ENCODE data around the gene SMG1. TPM values are rescaled to one million over a fixed set of nuclear protein-coding genes. Genes with fewer than 3 reads are reported as not detected.

The SMG1 gene
- total RNA-seq, 1 experiment from 2014 or later = 72.7 TPM

- Histone ChIP-seq H3K4me3 (replicated peaks in 1 of 2; ENCODE audit: low read depth in 1 of 2, low read length in 2 of 2) (no peak overlapping the region), H3K9me2 (ENCODE audit: insufficient read depth) (no peaks in the 10 kb centered on the region), H3K27me3 (ENCODE audit: insufficient read depth, low read length) (no peaks in the 10 kb centered on the region), H3K4me2 (ENCODE audit: low read length) (no peak overlapping the region), H3K79me2 (ENCODE audit: insufficient read depth, low read length) (no peaks in the 10 kb centered on the region), H3K4me1 (ENCODE audit: control insufficient read depth in 1 of 2, insufficient read depth in 2 of 2, low read length in 2 of 2) (peaks cover under 1 to 19% of the 10 kb centered on the region in 2 experiments; a peak in 3 of 4 replicates), H3K36me3 (ENCODE audit: control insufficient read depth in 1 of 2, insufficient read depth in 2 of 2, low read length in 2 of 2) (no peaks in the 10 kb centered on the region), H3K9ac (ENCODE audit: low read length) (no peak overlapping the region), H3K27ac (ENCODE audit: low read depth, low read length) (no peak overlapping the region), H2AFZ (ENCODE audit: low read depth, low read length, poor library complexity, severe bottlenecking) (no peak overlapping the region), H4K20me1 (ENCODE audit: insufficient read depth) (no peaks in the 10 kb centered on the region), H3K9me3 (ENCODE audit: control insufficient read depth in 1 of 2, insufficient read depth in 1 of 2, low read depth in 1 of 2, low read length in 2 of 2) (no peaks in the 10 kb centered on the region)
- no peak for TF ChIP-seq CBX3 (IDR thresholded peaks at IDR 0.05; ENCODE audit: low read depth)
- BruUV-seq (replicated peaks) = no TSS peak
- RAD21 ChIA-PET (ENCODE audit: low non-redundant PET in 1 of 2, low total read pairs in 2 of 2, uncharacterized antibody in 2 of 2, unreplicated experiment in 2 of 2) = no interaction called here
- intact Hi-C loops (cut with micrococcal nuclease) = no loop called here
- ATAC-seq = no peak
- POLR2A ChIA-PET = interaction anchor here (1.1 kb wide), 1 partner anchor 11 kb away, joined by 3 read pairs; no protein-coding TSS in a partner anchor
- CTCF ChIA-PET = no interaction called here
- no peak for DNase-seq (ENCODE audit: low read depth, low spot score)
These were observed 24.4 kb upstream of the SMG1 start for GRCh38 chr16:18950469-18951185.

GRCh38 chr16:18948372-18949020 is 22.3 kb upstream of the SMG1 start:
- no peak overlapping the region for H2AFZ ChIP-seq (ENCODE audit: low read depth, low read length, poor library complexity, severe bottlenecking)
- H4K20me1 ChIP-seq (ENCODE audit: insufficient read depth) = no peaks in the 10 kb centered on the region
- no peak overlapping the region for H3K4me3 ChIP-seq (replicated peaks in 1 of 2; ENCODE audit: low read depth in 1 of 2, low read length in 2 of 2)
- H3K4me2 ChIP-seq (ENCODE audit: low read length) = no peak overlapping the region
- H3K36me3 ChIP-seq (ENCODE audit: control insufficient read depth in 1 of 2, insufficient read depth in 2 of 2, low read length in 2 of 2) = no peaks in the 10 kb centered on the region
- TF ChIP-seq CBX3 (IDR thresholded peaks at IDR 0.05; ENCODE audit: low read depth) (no peak), ATF3 (IDR thresholded peaks at IDR 0.05) (no peak), POLR2A (IDR thresholded peaks at IDR 0.05; ENCODE audit: borderline replicate concordance, extremely low read depth, insufficient read depth, insufficient read length) (no peak), SP1 (IDR thresholded peaks at IDR 0.05; ENCODE audit: low read depth) (no peak), POLR2AphosphoS5 (IDR thresholded peaks at IDR 0.05; ENCODE audit: low read depth, low read length) (no peak), EZH2phosphoT487 (IDR thresholded peaks at IDR 0.05; ENCODE audit: borderline replicate concordance) (no peak), ZBTB33 (IDR thresholded peaks at IDR 0.05; ENCODE audit: extremely low read depth, insufficient replicate concordance, low read length) (no peak)
- ATAC-seq (no peak), DNase-seq (ENCODE audit: low read depth, low spot score) (no peak)
- no TSS peak for BruUV-seq (replicated peaks)
- RAD21 ChIA-PET (ENCODE audit: low non-redundant PET in 1 of 2, low total read pairs in 2 of 2, uncharacterized antibody in 2 of 2, unreplicated experiment in 2 of 2) = no interaction called here
- peaks cover 3 to 23% of the 10 kb centered on the region in 2 experiments; a peak in 3 of 4 replicates for H3K4me1 ChIP-seq (ENCODE audit: control insufficient read depth in 1 of 2, insufficient read depth in 2 of 2, low read length in 2 of 2)
- H3K9me2 ChIP-seq (ENCODE audit: insufficient read depth) = no peaks in the 10 kb centered on the region
- H3K27ac ChIP-seq (ENCODE audit: low read depth, low read length) = no peak overlapping the region
- no peaks in the 10 kb centered on the region for H3K27me3 ChIP-seq (ENCODE audit: insufficient read depth, low read length)
- intact Hi-C loops (cut with micrococcal nuclease) = no loop called here
- POLR2A ChIA-PET = no interaction called here
- CTCF ChIA-PET = no interaction called here
- H3K79me2 ChIP-seq (ENCODE audit: insufficient read depth, low read length) = no peaks in the 10 kb centered on the region
- H3K9ac ChIP-seq (ENCODE audit: low read length) = no peak overlapping the region
- H3K9me3 ChIP-seq (ENCODE audit: control insufficient read depth in 1 of 2, insufficient read depth in 1 of 2, low read depth in 1 of 2, low read length in 2 of 2) = no peaks in the 10 kb centered on the region

Data from HCT116 (cell line).